HPDE6-E6E7 (cell line): Measurements from ENCODE around the gene PEX3.
"Not testable (repeated sequence)": the region's sequence is repeated elsewhere in the genome, so short reads cannot be mapped to it uniquely, and the experiment has no call there.

Experiments
- DNase-seq: peaks from one replicate; pipeline ENCODE4 v3.0.0; 2011; ENCODE audit warnings: missing footprints; ENCODE audit errors: extremely low spot score

The PEX3 gene

GRCh38 chr6:143447865-143448264 is 2.7 kb upstream of the PEX3 start:
- DNase-seq = not testable (repeated sequence)

GRCh38 chr6:143449082-143449713 is 1.4 kb upstream of the PEX3 start:
- no peak for DNase-seq

- DNase-seq = no peak
These were observed 722 bp upstream of the PEX3 start for GRCh38 chr6:143449714-143450452.

- DNase-seq = no peak
These were observed 926 bp downstream of the PEX3 start for GRCh38 chr6:143451531-143451930.

- no peak for DNase-seq
These were observed 7.2 kb downstream of the PEX3 start for GRCh38 chr6:143457563-143458359.

- no peak for DNase-seq
These were observed 14.9 kb downstream of the PEX3 start for GRCh38 chr6:143465546-143465945.

GRCh38 chr6:143468026-143468425 is 17.4 kb downstream of the PEX3 start:
- DNase-seq = no peak

GRCh38 chr6:143468823-143469222 is 18.2 kb downstream of the PEX3 start:
- DNase-seq = not testable (repeated sequence)

GRCh38 chr6:143471822-143472221 is 21.2 kb downstream of the PEX3 start:
- DNase-seq = no peak

- no peak for DNase-seq
These were observed 25.9 kb downstream of the PEX3 start for GRCh38 chr6:143476545-143476944.

GRCh38 chr6:143478479-143479062 is 28.0 kb downstream of the PEX3 start:
- no peak for DNase-seq

- no peak for DNase-seq
These were observed 32.0 kb downstream of the PEX3 start for GRCh38 chr6:143482593-143482992.

- DNase-seq = no peak
These were observed 35.4 kb downstream of the PEX3 start for GRCh38 chr6:143485967-143486366.

GRCh38 chr6:143486752-143487151 is 36.1 kb downstream of the PEX3 start:
- no peak for DNase-seq

- no peak for DNase-seq
These were observed 39.6 kb downstream of the PEX3 start for GRCh38 chr6:143490244-143490643.

GRCh38 chr6:143490775-143491174 is 40.2 kb downstream of the PEX3 start:
- DNase-seq = no peak

GRCh38 chr6:143496974-143497373 is 46.4 kb downstream of the PEX3 start:
- no peak for DNase-seq

- DNase-seq = no peak
These were observed 47.8 kb downstream of the PEX3 start for GRCh38 chr6:143498428-143498827.

- DNase-seq = no peak
These were observed 51.2 kb downstream of the PEX3 start for GRCh38 chr6:143501851-143502250.

- no peak for DNase-seq
These were observed 53.8 kb downstream of the PEX3 start for GRCh38 chr6:143504369-143504768.

- DNase-seq = no peak
These were observed 54.5 kb downstream of the PEX3 start for GRCh38 chr6:143505111-143505510.

GRCh38 chr6:143505537-143505936 is 54.9 kb downstream of the PEX3 start:
- DNase-seq = no peak
